NCI-H2171 (cell line): ENCODE data around the gene HSH2D.

Source experiments
- DNase-seq: peaks from one replicate; lab custom pipeline; 2025; lab: John Stamatoyannopoulos, UW

HSH2D gene

GRCh38 chr19:16193466-16193865, 50.0 kb downstream of the HSH2D start:
- DNase-seq = no peak

- DNase-seq = no peak
Measured at GRCh38 chr19:16197188-16197621, 53.7 kb downstream of the HSH2D start.

DNA sequence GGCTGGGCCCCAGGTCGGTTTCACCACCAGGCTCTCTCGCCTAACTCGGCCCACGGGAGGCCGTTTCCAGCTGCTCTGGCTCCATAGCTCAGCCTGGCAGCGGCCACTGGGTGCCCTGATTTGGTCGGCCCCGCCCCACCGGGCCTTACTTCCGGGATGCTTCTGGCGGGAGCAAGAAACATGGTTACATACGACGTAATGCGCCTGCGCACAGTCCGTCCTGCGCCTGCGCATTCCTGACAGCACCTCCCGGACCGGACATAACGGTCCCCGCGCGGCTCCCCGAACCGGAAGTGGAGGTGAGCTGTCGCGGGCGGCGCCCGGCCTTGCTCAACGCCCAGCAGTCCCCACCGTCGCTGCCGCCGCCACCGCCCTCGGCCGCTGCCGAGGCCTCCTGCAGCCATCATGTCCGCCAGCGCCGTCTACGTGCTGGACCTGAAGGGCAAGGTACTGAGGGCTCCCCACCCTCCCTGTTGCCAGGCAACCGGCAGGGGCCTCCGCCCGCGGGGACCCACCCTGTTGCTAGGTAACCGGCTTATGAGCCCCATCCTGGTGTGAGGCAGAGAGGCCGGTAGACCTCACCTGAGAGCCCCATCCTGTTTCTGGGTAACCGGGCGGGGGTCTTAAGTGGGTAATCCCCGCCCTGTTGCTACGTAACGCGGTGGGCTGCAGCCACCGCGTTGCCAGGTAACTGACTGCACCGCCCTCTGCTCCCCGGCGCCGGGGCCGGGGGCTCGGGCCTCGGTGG, 54.3 kb downstream of the HSH2D start, which contains the start of gene AP1M1:
Gene AP1M1, plus strand, starts transcription at position 290 of the 748 bp plus-strand sequence. Its CDS starts 116 bp downstream, at position 406.
- DNase-seq = peak; percentile 92

GRCh38 chr19:16198370-16198651, 54.8 kb downstream of the HSH2D start:
- no peak for DNase-seq

GRCh38 chr19:16199275-16199932, 55.9 kb downstream of the HSH2D start:
- DNase-seq = no peak

DNA sequence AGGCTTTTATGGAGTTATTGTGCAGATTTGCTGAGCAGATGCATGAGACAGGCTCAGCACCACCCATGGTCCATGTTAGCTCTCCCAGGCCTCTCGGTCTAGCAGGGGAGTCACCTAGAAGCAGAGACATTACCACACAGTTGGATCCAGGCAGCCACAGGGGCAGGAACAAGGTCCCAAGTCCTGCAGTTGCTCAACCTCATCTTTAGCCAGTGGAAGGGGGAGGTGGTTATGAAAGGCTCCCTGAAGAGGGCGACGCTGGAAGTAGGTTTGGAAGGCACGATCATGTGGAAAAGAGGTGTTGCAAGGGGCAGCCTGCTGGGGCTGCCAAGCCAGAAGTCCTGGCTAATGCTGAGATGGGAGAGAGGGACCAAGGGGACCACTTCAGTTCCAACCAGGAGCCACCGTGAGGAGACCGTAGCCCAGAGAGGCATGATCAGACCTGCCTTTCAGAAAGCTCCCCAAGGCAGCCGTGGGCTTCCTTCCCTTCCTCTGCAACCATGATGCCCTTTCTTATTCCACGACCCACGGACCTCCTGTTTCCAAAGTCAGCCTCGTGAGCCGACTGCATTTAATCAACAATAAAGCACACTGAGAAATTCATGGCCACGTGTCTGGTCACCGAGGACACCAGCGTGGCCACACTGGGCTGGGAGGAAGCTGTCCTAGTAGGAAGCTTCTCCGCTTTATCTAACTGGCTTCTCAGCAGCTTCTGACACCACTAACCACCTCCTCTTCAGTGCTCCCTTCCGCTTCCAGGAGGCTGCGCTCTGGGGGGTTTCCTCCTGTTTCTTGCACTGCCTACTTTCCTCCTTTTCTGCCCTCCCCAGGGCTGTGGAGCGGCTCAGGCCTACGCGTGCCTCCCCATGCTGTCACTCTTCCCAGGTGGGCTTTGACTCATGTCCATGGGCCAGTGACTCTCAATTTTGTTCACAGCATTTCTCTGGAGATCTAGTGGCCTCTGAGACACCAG, 56.8 kb downstream of the HSH2D start:
- DNase-seq = no peak

DNA sequence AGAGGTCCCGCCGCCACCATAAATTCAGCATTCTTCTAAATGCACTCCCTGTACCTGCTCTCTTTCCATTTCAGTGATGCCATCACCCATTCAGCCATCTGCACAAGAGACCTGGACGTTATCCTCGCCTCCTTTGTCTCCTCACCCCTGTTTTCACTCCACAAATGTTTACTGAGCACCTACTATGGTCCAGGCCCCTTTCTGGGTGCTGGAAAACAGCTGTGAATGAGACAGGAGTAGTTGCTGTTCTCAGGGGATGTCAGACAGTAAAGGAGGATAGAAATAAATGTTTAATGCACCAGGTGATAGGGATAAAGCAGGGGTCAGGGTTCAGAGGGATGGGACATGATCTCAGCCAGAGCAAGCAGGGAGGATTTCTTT, 57.5 kb downstream of the HSH2D start:
- no peak for DNase-seq

GRCh38 chr19:16202320-16203255, 59.1 kb downstream of the HSH2D start:
- DNase-seq = no peak

DNA sequence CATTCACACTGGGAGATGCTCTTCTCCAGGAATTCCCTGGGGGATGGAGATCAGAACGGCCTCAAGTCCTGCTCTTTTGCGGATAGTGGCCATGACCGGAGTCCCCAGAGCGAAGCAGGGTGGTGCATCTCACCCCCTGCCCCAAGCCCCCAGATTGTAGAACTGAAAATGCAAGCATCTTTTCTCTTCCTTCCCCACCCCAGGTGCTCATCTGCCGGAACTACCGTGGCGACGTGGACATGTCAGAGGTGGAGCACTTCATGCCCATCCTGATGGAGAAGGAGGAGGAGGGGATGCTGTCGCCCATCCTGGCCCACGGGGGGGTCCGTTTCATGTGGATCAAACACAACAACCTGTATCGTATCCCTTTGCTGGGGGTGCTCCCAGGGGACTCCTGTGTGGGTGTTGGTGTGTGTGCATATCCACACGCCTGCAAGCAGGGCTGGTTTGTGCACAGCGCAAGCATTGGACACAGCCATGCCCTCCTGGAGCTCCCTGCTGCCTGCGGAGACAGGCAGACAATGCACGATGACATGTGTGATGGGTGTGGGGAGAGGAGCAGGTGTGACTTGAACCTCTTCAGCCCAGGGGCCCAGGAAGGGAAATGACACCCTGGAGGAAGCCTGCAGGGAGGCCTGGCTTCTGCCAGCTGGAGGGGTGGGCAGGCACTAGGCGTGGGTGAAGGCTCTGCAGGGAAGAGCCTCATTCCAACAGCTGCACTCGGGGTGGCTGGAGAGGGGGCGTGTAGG, 59.9 kb downstream of the HSH2D start:
- no peak for DNase-seq

- DNase-seq = no peak
Measured at GRCh38 chr19:16204005-16204294, 60.5 kb downstream of the HSH2D start.

- no peak for DNase-seq
Measured at GRCh38 chr19:16205205-16206045, 61.9 kb downstream of the HSH2D start.

DNA sequence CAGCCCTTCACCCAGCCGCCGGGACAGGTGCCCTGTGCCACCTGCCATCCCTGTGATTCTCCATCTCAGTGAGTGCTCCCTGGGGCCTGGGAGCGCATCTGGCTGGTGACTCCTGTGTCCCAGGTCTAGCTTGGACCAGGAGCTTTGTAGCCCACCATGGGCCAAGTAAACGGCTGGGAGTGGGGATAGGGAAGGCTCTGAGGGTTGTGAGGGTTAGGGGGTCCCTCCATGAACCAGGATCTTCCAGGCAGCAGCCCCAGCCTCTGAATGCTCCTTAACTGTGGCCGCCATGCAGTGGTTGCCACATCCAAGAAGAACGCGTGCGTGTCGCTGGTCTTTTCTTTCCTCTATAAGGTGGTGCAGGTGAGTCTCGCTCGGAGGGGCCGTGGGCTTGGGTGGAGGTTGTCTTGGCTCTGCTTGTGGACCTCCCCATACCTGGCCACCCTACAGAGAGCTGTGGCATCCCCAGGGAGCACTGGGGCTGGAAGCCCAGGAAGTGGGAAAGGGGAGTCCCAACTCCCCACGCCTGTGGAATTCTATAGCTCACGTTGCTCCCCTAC, 62.6 kb downstream of the HSH2D start:
- peak; percentile 6 for DNase-seq

- no peak for DNase-seq
Measured at GRCh38 chr19:16206637-16207036, 63.2 kb downstream of the HSH2D start.

GRCh38 chr19:16207063-16207462, 63.6 kb downstream of the HSH2D start:
- DNase-seq = no peak

- DNase-seq = no peak
Measured at GRCh38 chr19:16207490-16208025, 64.1 kb downstream of the HSH2D start.
